ENCODE results near the gene TTC39B. TPM values are rescaled to one million over a fixed set of nuclear protein-coding genes. Genes with fewer than 3 reads are reported as not detected.

Gene TTC39B
- total RNA-seq, 2 donors from 2014 or later, result 53.5 to 69.5 TPM

DNA sequence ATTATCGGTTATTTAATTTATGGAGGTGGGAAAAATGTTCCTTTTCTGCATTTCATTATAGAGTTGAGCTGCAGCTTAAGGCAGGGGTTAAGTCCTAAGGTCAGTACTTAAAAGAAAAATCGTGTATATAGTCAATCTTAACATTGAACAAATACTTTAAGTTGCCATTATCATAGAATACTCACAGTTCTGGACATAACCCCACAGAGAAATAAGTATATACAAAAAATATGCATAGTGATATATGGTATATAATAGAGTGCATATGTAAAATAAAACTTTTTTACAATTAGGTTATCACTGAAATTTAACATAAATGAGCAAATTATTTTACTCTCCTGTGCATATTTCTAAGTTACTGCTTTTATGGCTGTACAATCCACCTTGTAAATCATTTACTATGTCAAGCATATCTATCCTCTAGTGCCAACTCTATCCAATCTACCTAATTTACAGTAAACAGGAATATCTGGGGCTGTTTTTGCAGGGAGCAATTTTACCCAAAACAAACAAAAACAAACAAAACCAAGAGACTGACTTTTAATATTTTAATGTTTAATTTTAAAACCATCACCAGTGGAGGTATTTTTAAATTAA is 28.8 kb downstream of the TTC39B start:
- TF ChIP-seq, protein P1, sequence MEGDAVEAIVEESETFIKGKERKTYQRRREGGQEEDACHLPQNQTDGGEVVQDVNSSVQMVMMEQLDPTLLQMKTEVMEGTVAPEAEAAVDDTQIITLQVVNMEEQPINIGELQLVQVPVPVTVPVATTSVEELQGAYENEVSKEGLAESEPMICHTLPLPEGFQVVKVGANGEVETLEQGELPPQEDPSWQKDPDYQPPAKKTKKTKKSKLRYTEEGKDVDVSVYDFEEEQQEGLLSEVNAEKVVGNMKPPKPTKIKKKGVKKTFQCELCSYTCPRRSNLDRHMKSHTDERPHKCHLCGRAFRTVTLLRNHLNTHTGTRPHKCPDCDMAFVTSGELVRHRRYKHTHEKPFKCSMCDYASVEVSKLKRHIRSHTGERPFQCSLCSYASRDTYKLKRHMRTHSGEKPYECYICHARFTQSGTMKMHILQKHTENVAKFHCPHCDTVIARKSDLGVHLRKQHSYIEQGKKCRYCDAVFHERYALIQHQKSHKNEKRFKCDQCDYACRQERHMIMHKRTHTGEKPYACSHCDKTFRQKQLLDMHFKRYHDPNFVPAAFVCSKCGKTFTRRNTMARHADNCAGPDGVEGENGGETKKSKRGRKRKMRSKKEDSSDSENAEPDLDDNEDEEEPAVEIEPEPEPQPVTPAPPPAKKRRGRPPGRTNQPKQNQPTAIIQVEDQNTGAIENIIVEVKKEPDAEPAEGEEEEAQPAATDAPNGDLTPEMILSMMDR (conservative IDR thresholded peaks at IDR 0.05), result peak; percentile 6
- Mint-ChIP-seq H3K27me3 (ENCODE audit: insufficient read depth) (no peaks in the 10 kb centered on the region), H3K4me3 (no peak overlapping the region), H3K4me1 (peaks cover 44% of the 10 kb centered on the region), H3K36me3 (ENCODE audit: low read depth) (peaks cover 31% of the 10 kb centered on the region), H3K9me3 (no peaks in the 10 kb centered on the region), H3K27ac (no peak overlapping the region)
- no peak for DNase-seq
- 87 to 100% methylated on average over 1 of the region's 2 CpGs for WGBS, 2 experiments (ENCODE audit: insufficient coverage in 1 of 2, insufficient read length in 1 of 2)
- no peaks in the 10 kb centered on the region for H3K27me3 ChIP-seq (ENCODE audit: control insufficient read depth, insufficient read depth, low read length, poor library complexity, severe bottlenecking)
- no peak overlapping the region for H3K27ac ChIP-seq (ENCODE audit: low read depth, low read length)
- peaks cover 8% of the 10 kb centered on the region for H3K36me3 ChIP-seq (ENCODE audit: control insufficient read depth, insufficient read depth, low read length)
- H3K9me3 ChIP-seq (ENCODE audit: control insufficient read depth, low read length), result no peaks in the 10 kb centered on the region
- H3K4me1 ChIP-seq (ENCODE audit: control insufficient read depth, insufficient read depth, low read length), result no peaks in the 10 kb centered on the region
- H3K9ac ChIP-seq (ENCODE audit: extremely low read depth, low read length, poor library complexity, severe bottlenecking), result no peak overlapping the region
- H3K4me3 ChIP-seq (ENCODE audit: low read length), result no peak overlapping the region

DNA sequence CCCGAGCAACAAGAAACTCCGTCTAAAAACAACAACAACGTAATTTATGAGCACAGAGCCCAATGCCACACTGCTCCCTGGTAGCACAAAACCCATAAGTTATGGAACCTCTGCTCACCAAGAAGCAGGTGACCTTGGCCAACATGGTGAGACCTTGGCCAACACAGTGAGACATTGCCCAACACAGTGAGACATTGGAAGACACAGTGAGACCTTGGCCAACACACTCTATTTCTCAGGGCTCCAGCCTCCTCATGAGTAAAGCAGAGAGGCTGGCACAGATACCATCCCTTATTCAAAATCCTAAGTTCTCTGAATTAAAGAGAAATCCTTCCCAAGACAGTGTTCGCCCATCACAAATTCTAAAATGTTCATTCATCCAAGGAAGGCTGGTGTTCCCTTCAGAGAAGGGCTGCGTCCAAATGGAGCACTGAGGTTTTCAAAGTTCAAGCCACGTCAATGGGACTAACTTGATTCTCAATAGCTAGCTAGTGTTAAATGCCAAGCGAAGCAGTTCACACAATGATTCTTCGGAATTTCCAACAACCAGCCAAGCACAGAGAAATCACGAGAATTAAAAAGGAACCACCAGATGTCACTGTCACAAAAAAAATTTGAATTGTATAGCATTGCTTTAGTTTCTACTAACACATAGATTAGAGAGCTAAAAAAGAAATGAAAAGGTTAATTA is 29.5 kb downstream of the TTC39B start:
- H3K27me3 Mint-ChIP-seq (ENCODE audit: insufficient read depth), result no peaks in the 10 kb centered on the region
- H3K27ac Mint-ChIP-seq, result peak overlapping the region; percentile 88
- H3K36me3 Mint-ChIP-seq (ENCODE audit: low read depth), result peaks cover 31% of the 10 kb centered on the region
- no peak overlapping the region for H3K9ac ChIP-seq (ENCODE audit: extremely low read depth, low read length, poor library complexity, severe bottlenecking)
- no peak overlapping the region for H3K27ac ChIP-seq (ENCODE audit: low read depth, low read length)
- no peaks in the 10 kb centered on the region for H3K27me3 ChIP-seq (ENCODE audit: control insufficient read depth, insufficient read depth, low read length, poor library complexity, severe bottlenecking)
- H3K4me1 ChIP-seq (ENCODE audit: control insufficient read depth, insufficient read depth, low read length), result no peaks in the 10 kb centered on the region
- no peaks in the 10 kb centered on the region for H3K9me3 ChIP-seq (ENCODE audit: control insufficient read depth, low read length)
- peaks cover 41% of the 10 kb centered on the region for H3K4me1 Mint-ChIP-seq
- H3K36me3 ChIP-seq (ENCODE audit: control insufficient read depth, insufficient read depth, low read length), result peaks cover 8% of the 10 kb centered on the region
- TF ChIP-seq, protein P1 (conservative IDR thresholded peaks at IDR 0.05), result peak; percentile 67
- no peaks in the 10 kb centered on the region for H3K9me3 Mint-ChIP-seq
- WGBS, 2 experiments (ENCODE audit: insufficient coverage in 1 of 2, insufficient read length in 1 of 2), result 78 to 85% methylated on average over 7 to 9 of the region's 9 CpGs
- no peak for DNase-seq
- H3K4me3 Mint-ChIP-seq, result no peak overlapping the region
- H3K4me3 ChIP-seq (ENCODE audit: low read length), result no peak overlapping the region

DNA sequence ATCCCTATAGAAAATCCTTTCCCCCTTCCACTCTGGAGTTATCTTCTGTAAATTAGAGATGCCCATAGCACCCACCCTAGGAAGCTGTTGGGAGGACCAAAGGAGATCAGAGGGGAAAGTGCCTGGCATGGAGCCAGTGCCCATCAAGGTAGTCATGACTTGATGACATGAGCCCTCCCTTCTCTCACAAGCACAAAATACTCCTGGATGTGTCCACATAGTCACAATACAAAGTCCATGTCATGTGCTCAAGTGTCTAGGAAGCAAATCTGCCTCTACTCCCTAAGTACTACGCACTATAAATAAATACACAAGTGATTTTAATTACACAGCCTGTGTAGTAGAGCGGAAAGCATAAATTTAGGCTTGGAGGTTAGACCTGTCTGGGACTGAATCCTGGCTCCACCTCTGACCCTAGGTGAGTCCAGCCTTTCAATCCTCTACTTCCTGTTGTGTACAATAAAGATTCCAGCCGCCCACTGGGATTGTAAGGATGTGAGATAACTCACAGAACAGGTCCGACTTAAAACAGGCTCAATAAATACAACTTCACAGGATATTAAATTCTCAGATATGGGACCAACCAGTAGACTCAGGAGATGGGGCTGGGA is 30.6 kb downstream of the TTC39B start:
- peaks cover 8% of the 10 kb centered on the region for H3K9me3 Mint-ChIP-seq
- H3K4me1 Mint-ChIP-seq, result peaks cover 41% of the 10 kb centered on the region
- Histone ChIP-seq H3K27me3 (ENCODE audit: control insufficient read depth, insufficient read depth, low read length, poor library complexity, severe bottlenecking) (no peaks in the 10 kb centered on the region), H3K9me3 (ENCODE audit: control insufficient read depth, low read length) (peaks cover 6% of the 10 kb centered on the region), H3K27ac (ENCODE audit: low read depth, low read length) (no peak overlapping the region), H3K4me1 (ENCODE audit: control insufficient read depth, insufficient read depth, low read length) (no peaks in the 10 kb centered on the region), H3K9ac (ENCODE audit: extremely low read depth, low read length, poor library complexity, severe bottlenecking) (no peak overlapping the region), H3K4me3 (ENCODE audit: low read length) (no peak overlapping the region), H3K36me3 (ENCODE audit: control insufficient read depth, insufficient read depth, low read length) (peaks cover 18% of the 10 kb centered on the region)
- 90 to 96% methylated on average over 2 to 4 of the region's 4 CpGs for WGBS, 2 experiments (ENCODE audit: insufficient coverage in 1 of 2, insufficient read length in 1 of 2)
- TF ChIP-seq, protein P1 (conservative IDR thresholded peaks at IDR 0.05), result no peak
- H3K27me3 Mint-ChIP-seq (ENCODE audit: insufficient read depth), result no peaks in the 10 kb centered on the region
- H3K4me3 Mint-ChIP-seq, result no peak overlapping the region
- no peak for DNase-seq
- peak overlapping the region; percentile 59 for H3K27ac Mint-ChIP-seq
- peaks cover 42% of the 10 kb centered on the region for H3K36me3 Mint-ChIP-seq (ENCODE audit: low read depth)

Data from endodermal cell (in vitro differentiated cells).